GM12878 (cell line): ENCODE data around the gene RIIAD1. TPM values are rescaled to one million over a fixed set of nuclear protein-coding genes. Genes with fewer than 3 reads are reported as not detected.

ENCODE experiments used
- ATAC-seq: fragments of 200-7000 bp; cut with Tn5 transposase; 3 replicates; pipeline ENCODE4 v1.9.1; 2020; ENCODE audit warnings: mild to moderate bottlenecking, moderate library complexity
- BruUV-seq: library from RNA; stranded (reverse); fragments of 400-500 nt; replicated peaks from 2 replicates; lab custom pipeline; 2021; lab: Mats Ljungman, UMichigan
- CTCF ChIA-PET: fragments of 300-600 bp; sonication (Branson Sonifier 250); formaldehyde crosslinking; extraction: SDS; loops from one replicate; lab custom pipeline; 2021; ENCODE audit warnings: inconsistent platforms; lab: Yijun Ruan, JAX
- POLR2A ChIA-PET: fragments of 350-600 bp; formaldehyde crosslinking; extraction: SDS; loops from one replicate; lab custom pipeline; 2021; ENCODE audit warnings: inconsistent platforms; lab: Charles Lee
- RAD21 ChIA-PET: fragments of 300-600 bp; sonication (Branson Sonifier 250); formaldehyde crosslinking; loops from one replicate; lab custom pipeline; 2023; ENCODE audit warnings: antibody characterized with exemption; ENCODE audit not compliant: unreplicated experiment; lab: Charles Lee
- SMC1A ChIA-PET: fragments of 300-600 bp; sonication (Branson Sonifier 250); formaldehyde crosslinking; loops from one replicate; lab custom pipeline; 2023; ENCODE audit not compliant: unreplicated experiment, uncharacterized antibody; lab: Charles Lee
- DNase-seq: peaks from one replicate; pipeline ENCODE4 v3.0.0-alpha.2; 2011; ENCODE audit warnings: low read depth, low spot score
- FAIRE-seq: peaks from 3 replicates; lab custom pipeline; 2011; peaks lifted over from hg19 to GRCh38; lab: Jason Lieb, UNC
- H2AFZ ChIP-seq: 2 replicates; pipeline ENCODE4 v1.6.0; 2011; ENCODE audit warnings: low read depth, low read length, control low read depth; ENCODE audit not compliant: control insufficient read depth
- H3K27ac ChIP-seq: 2 replicates; pipeline ENCODE4 v1.5.1; 2011; ENCODE audit warnings: control low read depth; ENCODE audit not compliant: control insufficient read depth, insufficient read depth
- H3K27me3 ChIP-seq, 2 experiments: replicated peaks in 1 of 2; 2 replicates each; pipeline versions ENCODE4 v1.6.0 to v1.6.1; 2011; ENCODE audit warnings: low read length in 1 of 2; ENCODE audit not compliant: control insufficient read depth in 2 of 2, insufficient read depth in 2 of 2
- H3K36me3 ChIP-seq, 2 experiments: 2 replicates each; pipeline ENCODE4 v1.5.1; 2011; ENCODE audit warnings: low read length in 1 of 2; ENCODE audit not compliant: control insufficient read depth in 2 of 2, insufficient read depth in 2 of 2
- H3K4me1 ChIP-seq: 2 replicates; pipeline ENCODE4 v1.6.1; 2011; ENCODE audit warnings: mild to moderate bottlenecking, low read length, moderate library complexity, mixed read lengths; ENCODE audit not compliant: control insufficient read depth, insufficient read depth
- H3K4me2 ChIP-seq: 2 replicates; pipeline ENCODE4 v1.6.0; 2011; ENCODE audit warnings: control low read depth; ENCODE audit not compliant: control insufficient read depth, insufficient read depth
- H3K4me3 ChIP-seq: fragments of 200-600 bp; sonication (generic); 2 replicates; pipeline ENCODE4 v1.5.1; 2016
- H3K79me2 ChIP-seq: 2 replicates; pipeline ENCODE4 v1.6.0; 2011; ENCODE audit warnings: low read length; ENCODE audit not compliant: control insufficient read depth, insufficient read depth
- H3K9ac ChIP-seq: 2 replicates; pipeline ENCODE4 v1.8.0; 2011; ENCODE audit warnings: low read length, control low read depth, mixed read lengths; ENCODE audit not compliant: control insufficient read depth, insufficient read depth
- H3K9me3 ChIP-seq: replicated peaks from 3 replicates; pipeline ENCODE4 v1.5.1; 2011; ENCODE audit warnings: mild to moderate bottlenecking, low read length; ENCODE audit not compliant: control insufficient read depth, insufficient read depth
- H4K20me1 ChIP-seq: 2 replicates; pipeline ENCODE4 v1.6.0; 2011; ENCODE audit not compliant: control insufficient read depth, insufficient read depth
- BMI1 ChIP-seq: fragments of 450-650 bp; IDR thresholded peaks from 2 replicates; pipeline ENCODE4 v1.6.1; 2016; ENCODE audit warnings: mild to moderate bottlenecking, moderate library complexity, borderline replicate concordance
- ESRRA ChIP-seq: IDR thresholded peaks from 2 replicates; pipeline ENCODE4 v1.6.1; 2012; ENCODE audit warnings: mild to moderate bottlenecking, low read length, improper control_type of control experiment
- HDAC6 ChIP-seq: fragments of 200-600 bp; sonication (generic); IDR thresholded peaks from one replicate; pipeline ENCODE4 v1.8.0; 2017; ENCODE audit warnings: antibody characterized with exemption; ENCODE audit not compliant: unreplicated experiment
- IRF4 ChIP-seq: IDR thresholded peaks from 2 replicates; pipeline ENCODE4 v1.6.1; 2011; ENCODE audit warnings: low read depth, low read length
- RB1 ChIP-seq: fragments of 450-650 bp; formaldehyde crosslinking; IDR thresholded peaks from 2 replicates; pipeline ENCODE4 v1.6.1; 2017; ENCODE audit warnings: mild to moderate bottlenecking, borderline replicate concordance
- TCF12 ChIP-seq: IDR thresholded peaks from 2 replicates; pipeline ENCODE4 v1.6.1; 2011; ENCODE audit warnings: low read depth, mild to moderate bottlenecking, low read length
- ZNF217 ChIP-seq: fragments of 450-650 bp; IDR thresholded peaks from 2 replicates; pipeline ENCODE4 v1.6.1; 2017; ENCODE audit warnings: antibody characterized with exemption, mild to moderate bottlenecking
- WGBS: methylation state at CpG from one replicate; pipeline ENCODE4 v1.1.6; 2016; ENCODE audit warnings: low lambda C conversion rate; ENCODE audit not compliant: insufficient replicate concordance, insufficient coverage; ENCODE audit errors: missing lambda C conversion rate; 5-methylcytosine and 5-hydroxymethylcytosine counted together
- in situ Hi-C: fragments of 300-500 bp; cut with MboI; formaldehyde crosslinking; loops from 9 replicates; pipeline ENCODE4 v1.14.3; 2018; ENCODE audit warnings: mixed read lengths
- intact Hi-C: fragments of 100-400 bp; cut with micrococcal nuclease; formaldehyde crosslinking; loops from one replicate; pipeline ENCODE4 v1.14.2; 2022; ENCODE audit not compliant: unreplicated experiment
- polyA plus RNA-seq, 11 experiments: library from polyadenylated mRNA; depleted of rRNA in 4 of 11; unstranded in 6 of 11; stranded (reverse) in 5 of 11; fragments of >200 nt; fragmentation: Nextera tagmentation in 4 of 11; fragmentation: Illumina TruSeq in 1 of 11; extraction: Ambion mirVana in 4 of 11; extraction: Trizol in 1 of 11; gene quantifications; 1 replicate in 1 of 11; 2 replicates in 10 of 11; pipeline versions ENCODE4 v1.2.1 to v1.2.3, GENCODE V29; 2011 to 2016; ENCODE audit warnings: inconsistent platforms in 2 of 11, missing spikeins in 2 of 11, low read depth in 1 of 11
- total RNA-seq, 4 experiments: library from RNA; depleted of rRNA in 3 of 4; stranded (reverse); fragments of >200 nt in 3 of 4; fragmentation: Illumina TruSeq in 1 of 4; extraction: Trizol in 1 of 4; gene quantifications; 2 replicates each; pipeline versions ENCODE4 v1.2.1 to v1.2.3, GENCODE V29; 2013 to 2021
- TF ChIP-seq, protein P1 (sequence below): IDR thresholded peaks from 2 replicates; pipeline ENCODE4 v1.6.1; 2012; ENCODE audit warnings: low read depth, low read length, improper control_type of control experiment
- TF ChIP-seq, protein P2 (sequence below): fragments of 450-650 bp; IDR thresholded peaks from 2 replicates; pipeline ENCODE4 v1.6.1; 2017; ENCODE audit warnings: antibody characterized with exemption, mild to moderate bottlenecking, moderate library complexity
- TF ChIP-seq, protein P3 (sequence below): fragments of 450-650 bp; IDR thresholded peaks from 2 replicates; pipeline ENCODE4 v1.6.1; 2016; ENCODE audit warnings: mild to moderate bottlenecking
- TF ChIP-seq, protein P4 (sequence below): fragments of 450-650 bp; IDR thresholded peaks from 2 replicates; pipeline ENCODE4 v1.6.1; 2018; ENCODE audit warnings: borderline replicate concordance, mild to moderate bottlenecking; ENCODE audit not compliant: partially characterized antibody
- TF ChIP-seq, protein P5 (sequence below): IDR thresholded peaks from 2 replicates; pipeline ENCODE4 v1.6.1; 2011; ENCODE audit warnings: low read depth, low read length, improper control_type of control experiment, borderline replicate concordance

Gene RIIAD1
- total and polyA plus RNA-seq, 10 of the 15 experiments (the other 5 are each of a cell fraction or from before 2014, with no cell fraction given) = not detected

DNA sequence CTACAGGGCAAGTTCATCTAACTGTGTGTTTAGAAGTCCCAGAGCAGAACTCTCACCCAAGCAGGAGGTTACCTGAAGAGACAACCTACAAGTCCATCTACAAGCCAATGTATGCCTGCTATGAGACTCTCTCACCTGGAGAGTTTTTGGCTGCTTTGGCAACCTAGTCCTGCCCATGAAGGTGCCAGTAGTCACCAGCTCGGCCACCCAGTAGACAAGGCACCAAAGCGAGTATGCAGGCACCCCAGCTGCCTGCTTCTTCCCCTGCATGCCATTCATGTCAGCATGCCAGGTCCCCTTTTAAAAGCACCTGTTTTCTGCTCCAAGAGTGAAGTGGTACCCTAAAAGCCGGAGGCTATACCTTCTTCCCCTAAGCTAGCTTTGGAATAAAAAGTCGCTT lies 20.2 kb downstream of the RIIAD1 start:
- ATAC-seq (no peak), DNase-seq (no peak), FAIRE-seq (no peak)
- no peak overlapping the region for H2AFZ ChIP-seq
- H3K36me3 ChIP-seq = no peaks in the 10 kb centered on the region
- H4K20me1 ChIP-seq = no peaks in the 10 kb centered on the region
- H3K27ac ChIP-seq = no peak overlapping the region
- WGBS = 21% methylated on average over 4 of the region's 4 CpGs
- SMC1A ChIA-PET = interaction anchor here (1.4 kb wide), 1 partner anchor 12 kb away, joined by 3 read pairs; no protein-coding TSS in a partner anchor
- RAD21 ChIA-PET = no interaction called here
- CTCF ChIA-PET = no interaction called here
- POLR2A ChIA-PET = no interaction called here
- peaks cover 7% of the 10 kb centered on the region; the same call in 1 of the 3 replicates for H3K9me3 ChIP-seq
- H3K27me3 ChIP-seq = no peaks in the 10 kb centered on the region; a peak in 1 of 4 replicates
- in situ Hi-C loops (no loop called here), intact Hi-C loops (no loop called here)
- H3K4me3 ChIP-seq = no peak overlapping the region
- TF ChIP-seq, protein P1, sequence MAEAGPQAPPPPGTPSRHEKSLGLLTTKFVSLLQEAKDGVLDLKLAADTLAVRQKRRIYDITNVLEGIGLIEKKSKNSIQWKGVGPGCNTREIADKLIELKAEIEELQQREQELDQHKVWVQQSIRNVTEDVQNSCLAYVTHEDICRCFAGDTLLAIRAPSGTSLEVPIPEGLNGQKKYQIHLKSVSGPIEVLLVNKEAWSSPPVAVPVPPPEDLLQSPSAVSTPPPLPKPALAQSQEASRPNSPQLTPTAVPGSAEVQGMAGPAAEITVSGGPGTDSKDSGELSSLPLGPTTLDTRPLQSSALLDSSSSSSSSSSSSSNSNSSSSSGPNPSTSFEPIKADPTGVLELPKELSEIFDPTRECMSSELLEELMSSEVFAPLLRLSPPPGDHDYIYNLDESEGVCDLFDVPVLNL = no peak
- TF ChIP-seq ESRRA (no peak), HDAC6 (no peak), IRF4 (no peak), TCF12 (no peak), RB1 (no peak), ZNF217 (no peak), BMI1 (no peak)
- TF ChIP-seq, protein P2, sequence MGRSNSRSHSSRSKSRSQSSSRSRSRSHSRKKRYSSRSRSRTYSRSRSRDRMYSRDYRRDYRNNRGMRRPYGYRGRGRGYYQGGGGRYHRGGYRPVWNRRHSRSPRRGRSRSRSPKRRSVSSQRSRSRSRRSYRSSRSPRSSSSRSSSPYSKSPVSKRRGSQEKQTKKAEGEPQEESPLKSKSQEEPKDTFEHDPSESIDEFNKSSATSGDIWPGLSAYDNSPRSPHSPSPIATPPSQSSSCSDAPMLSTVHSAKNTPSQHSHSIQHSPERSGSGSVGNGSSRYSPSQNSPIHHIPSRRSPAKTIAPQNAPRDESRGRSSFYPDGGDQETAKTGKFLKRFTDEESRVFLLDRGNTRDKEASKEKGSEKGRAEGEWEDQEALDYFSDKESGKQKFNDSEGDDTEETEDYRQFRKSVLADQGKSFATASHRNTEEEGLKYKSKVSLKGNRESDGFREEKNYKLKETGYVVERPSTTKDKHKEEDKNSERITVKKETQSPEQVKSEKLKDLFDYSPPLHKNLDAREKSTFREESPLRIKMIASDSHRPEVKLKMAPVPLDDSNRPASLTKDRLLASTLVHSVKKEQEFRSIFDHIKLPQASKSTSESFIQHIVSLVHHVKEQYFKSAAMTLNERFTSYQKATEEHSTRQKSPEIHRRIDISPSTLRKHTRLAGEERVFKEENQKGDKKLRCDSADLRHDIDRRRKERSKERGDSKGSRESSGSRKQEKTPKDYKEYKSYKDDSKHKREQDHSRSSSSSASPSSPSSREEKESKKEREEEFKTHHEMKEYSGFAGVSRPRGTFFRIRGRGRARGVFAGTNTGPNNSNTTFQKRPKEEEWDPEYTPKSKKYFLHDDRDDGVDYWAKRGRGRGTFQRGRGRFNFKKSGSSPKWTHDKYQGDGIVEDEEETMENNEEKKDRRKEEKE = no peak
- TF ChIP-seq, protein P3, sequence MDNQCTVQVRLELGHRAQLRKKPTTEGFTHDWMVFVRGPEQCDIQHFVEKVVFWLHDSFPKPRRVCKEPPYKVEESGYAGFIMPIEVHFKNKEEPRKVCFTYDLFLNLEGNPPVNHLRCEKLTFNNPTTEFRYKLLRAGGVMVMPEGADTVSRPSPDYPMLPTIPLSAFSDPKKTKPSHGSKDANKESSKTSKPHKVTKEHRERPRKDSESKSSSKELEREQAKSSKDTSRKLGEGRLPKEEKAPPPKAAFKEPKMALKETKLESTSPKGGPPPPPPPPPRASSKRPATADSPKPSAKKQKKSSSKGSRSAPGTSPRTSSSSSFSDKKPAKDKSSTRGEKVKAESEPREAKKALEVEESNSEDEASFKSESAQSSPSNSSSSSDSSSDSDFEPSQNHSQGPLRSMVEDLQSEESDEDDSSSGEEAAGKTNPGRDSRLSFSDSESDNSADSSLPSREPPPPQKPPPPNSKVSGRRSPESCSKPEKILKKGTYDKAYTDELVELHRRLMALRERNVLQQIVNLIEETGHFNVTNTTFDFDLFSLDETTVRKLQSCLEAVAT = no peak
- TF ChIP-seq, protein P4, sequence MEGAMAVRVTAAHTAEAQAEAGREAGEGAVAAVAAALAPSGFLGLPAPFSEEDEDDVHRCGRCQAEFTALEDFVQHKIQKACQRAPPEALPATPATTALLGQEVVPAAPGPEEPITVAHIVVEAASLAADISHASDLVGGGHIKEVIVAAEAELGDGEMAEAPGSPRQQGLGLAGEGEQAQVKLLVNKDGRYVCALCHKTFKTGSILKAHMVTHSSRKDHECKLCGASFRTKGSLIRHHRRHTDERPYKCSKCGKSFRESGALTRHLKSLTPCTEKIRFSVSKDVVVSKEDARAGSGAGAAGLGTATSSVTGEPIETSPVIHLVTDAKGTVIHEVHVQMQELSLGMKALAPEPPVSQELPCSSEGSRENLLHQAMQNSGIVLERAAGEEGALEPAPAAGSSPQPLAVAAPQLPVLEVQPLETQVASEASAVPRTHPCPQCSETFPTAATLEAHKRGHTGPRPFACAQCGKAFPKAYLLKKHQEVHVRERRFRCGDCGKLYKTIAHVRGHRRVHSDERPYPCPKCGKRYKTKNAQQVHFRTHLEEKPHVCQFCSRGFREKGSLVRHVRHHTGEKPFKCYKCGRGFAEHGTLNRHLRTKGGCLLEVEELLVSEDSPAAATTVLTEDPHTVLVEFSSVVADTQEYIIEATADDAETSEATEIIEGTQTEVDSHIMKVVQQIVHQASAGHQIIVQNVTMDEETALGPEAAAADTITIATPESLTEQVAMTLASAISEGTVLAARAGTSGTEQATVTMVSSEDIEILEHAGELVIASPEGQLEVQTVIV = no peak
- TF ChIP-seq, protein P5, sequence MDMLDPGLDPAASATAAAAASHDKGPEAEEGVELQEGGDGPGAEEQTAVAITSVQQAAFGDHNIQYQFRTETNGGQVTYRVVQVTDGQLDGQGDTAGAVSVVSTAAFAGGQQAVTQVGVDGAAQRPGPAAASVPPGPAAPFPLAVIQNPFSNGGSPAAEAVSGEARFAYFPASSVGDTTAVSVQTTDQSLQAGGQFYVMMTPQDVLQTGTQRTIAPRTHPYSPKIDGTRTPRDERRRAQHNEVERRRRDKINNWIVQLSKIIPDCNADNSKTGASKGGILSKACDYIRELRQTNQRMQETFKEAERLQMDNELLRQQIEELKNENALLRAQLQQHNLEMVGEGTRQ = no peak
- no peak overlapping the region for H3K9ac ChIP-seq
- no peaks in the 10 kb centered on the region for H3K4me1 ChIP-seq
- no TSS peak for BruUV-seq
- no peak overlapping the region for H3K4me2 ChIP-seq
- no peaks in the 10 kb centered on the region for H3K79me2 ChIP-seq
